Measurements from ENCODE around the gene SBF2.

DNA sequence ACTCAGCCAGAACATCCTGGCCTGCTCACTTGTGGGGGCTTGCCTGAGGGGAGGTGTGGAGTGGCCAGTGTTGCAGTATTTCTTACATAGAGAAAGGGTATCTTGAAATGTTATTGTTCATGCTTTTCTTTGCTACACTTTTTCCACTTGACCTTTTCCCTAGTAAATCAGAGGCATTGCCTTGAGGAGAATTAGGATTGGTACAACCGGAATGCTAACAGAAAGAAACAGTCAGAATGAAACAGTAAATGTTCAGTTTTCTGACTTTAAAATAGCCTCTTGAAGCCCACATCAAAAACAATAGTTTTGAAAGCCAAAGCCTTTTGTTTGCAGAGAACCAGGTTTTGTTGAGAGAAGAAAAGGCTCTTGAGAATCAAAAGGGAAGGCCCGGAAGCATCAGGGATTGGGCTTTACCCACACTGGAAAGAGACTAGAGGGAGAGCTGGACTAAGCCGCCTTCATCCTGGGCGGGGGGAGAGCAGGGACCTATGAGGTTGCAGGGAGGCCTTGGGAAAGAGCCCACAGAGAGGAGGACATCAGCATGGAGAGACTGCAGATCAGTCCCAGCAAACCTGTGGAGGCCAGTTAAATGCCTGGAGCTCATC lies 23.2 kb upstream of the SBF2 start:
- TF ChIP-seq, protein P1, sequence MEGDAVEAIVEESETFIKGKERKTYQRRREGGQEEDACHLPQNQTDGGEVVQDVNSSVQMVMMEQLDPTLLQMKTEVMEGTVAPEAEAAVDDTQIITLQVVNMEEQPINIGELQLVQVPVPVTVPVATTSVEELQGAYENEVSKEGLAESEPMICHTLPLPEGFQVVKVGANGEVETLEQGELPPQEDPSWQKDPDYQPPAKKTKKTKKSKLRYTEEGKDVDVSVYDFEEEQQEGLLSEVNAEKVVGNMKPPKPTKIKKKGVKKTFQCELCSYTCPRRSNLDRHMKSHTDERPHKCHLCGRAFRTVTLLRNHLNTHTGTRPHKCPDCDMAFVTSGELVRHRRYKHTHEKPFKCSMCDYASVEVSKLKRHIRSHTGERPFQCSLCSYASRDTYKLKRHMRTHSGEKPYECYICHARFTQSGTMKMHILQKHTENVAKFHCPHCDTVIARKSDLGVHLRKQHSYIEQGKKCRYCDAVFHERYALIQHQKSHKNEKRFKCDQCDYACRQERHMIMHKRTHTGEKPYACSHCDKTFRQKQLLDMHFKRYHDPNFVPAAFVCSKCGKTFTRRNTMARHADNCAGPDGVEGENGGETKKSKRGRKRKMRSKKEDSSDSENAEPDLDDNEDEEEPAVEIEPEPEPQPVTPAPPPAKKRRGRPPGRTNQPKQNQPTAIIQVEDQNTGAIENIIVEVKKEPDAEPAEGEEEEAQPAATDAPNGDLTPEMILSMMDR (IDR thresholded peaks at IDR 0.05) = no peak
- TF ChIP-seq POLR2A (IDR thresholded peaks at IDR 0.05) = no peak
